ENCODE measurements around the gene WDR91.

GRCh38 chr7:135151533-135151932 is 59.8 kb downstream of the WDR91 start:
- no peak for TF ChIP-seq CTCF (conservative IDR thresholded peaks at IDR 0.05)
- TF ChIP-seq EZH2 (IDR thresholded peaks at IDR 0.05; ENCODE audit: low read depth): no peak
